Measurements from ENCODE around the gene WDR7.

Gene WDR7

DNA sequence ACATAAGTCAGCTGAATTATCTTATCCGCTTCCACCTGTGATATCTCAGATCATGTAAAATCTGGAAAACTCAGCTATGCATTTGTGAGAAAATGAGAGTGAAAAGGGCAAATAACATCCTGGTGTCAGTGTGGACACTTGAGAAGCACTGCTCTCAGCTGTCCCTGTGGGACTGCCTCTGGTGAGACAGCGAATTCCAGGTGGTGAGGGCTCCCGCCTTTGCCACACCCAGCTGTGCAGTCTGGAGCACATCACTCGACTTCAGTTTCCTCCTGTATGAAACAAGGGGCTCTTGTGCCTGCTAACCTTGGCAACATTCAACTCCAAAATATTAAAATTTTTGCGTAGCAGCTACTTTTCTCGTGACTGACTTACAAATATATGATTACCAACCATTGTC is 300.9 kb downstream of the WDR7 start:
- no peak overlapping the region for H3K9ac ChIP-seq (ENCODE audit: low read length)
- H3K4me3 ChIP-seq (ENCODE audit: low read length): no peak overlapping the region
- H3K79me2 ChIP-seq (ENCODE audit: control insufficient read depth, insufficient read depth, low read length): no peaks in the 10 kb centered on the region
- H3K4me2 ChIP-seq (ENCODE audit: low read length): no peak overlapping the region
- H3K56ac ChIP-seq (ENCODE audit: low read length): no peak overlapping the region
- peak; percentile 24 for DNase-seq
- H3K18ac ChIP-seq (ENCODE audit: low read length): no peak overlapping the region
- H2BK15ac ChIP-seq (replicated peaks; ENCODE audit: low read depth): no peak overlapping the region
- no peak overlapping the region for H2BK5ac ChIP-seq (ENCODE audit: low read length)
- no peak overlapping the region for H2BK120ac ChIP-seq (ENCODE audit: low read depth, low read length)
- peaks cover 2% of the 10 kb centered on the region for H3K27me3 ChIP-seq (ENCODE audit: insufficient read depth, low read length, poor library complexity)
- H2AK5ac ChIP-seq (ENCODE audit: low read length): no peak overlapping the region
- no peaks in the 10 kb centered on the region for H3K36me3 ChIP-seq (ENCODE audit: control insufficient read depth, insufficient read depth, low read length)
- WGBS (ENCODE audit: extremely low coverage, insufficient coverage, low lambda C conversion rate): no CpG with 5 or more reads among the region's 6 CpGs
- no peak overlapping the region for H3K4ac ChIP-seq (ENCODE audit: low read depth, low read length)
- no peak overlapping the region for H4K5ac ChIP-seq (ENCODE audit: low read length)
- no peaks in the 10 kb centered on the region for H3K79me1 ChIP-seq (ENCODE audit: low read length)
- no peak overlapping the region for H3K23ac ChIP-seq (ENCODE audit: low read length)
- H4K8ac ChIP-seq (ENCODE audit: low read depth, low read length): no peak overlapping the region
- no peaks in the 10 kb centered on the region for H3K4me1 ChIP-seq (ENCODE audit: control insufficient read depth, low read depth, low read length)
- no peak overlapping the region for H3K27ac ChIP-seq (ENCODE audit: low read depth, low read length)

DNA sequence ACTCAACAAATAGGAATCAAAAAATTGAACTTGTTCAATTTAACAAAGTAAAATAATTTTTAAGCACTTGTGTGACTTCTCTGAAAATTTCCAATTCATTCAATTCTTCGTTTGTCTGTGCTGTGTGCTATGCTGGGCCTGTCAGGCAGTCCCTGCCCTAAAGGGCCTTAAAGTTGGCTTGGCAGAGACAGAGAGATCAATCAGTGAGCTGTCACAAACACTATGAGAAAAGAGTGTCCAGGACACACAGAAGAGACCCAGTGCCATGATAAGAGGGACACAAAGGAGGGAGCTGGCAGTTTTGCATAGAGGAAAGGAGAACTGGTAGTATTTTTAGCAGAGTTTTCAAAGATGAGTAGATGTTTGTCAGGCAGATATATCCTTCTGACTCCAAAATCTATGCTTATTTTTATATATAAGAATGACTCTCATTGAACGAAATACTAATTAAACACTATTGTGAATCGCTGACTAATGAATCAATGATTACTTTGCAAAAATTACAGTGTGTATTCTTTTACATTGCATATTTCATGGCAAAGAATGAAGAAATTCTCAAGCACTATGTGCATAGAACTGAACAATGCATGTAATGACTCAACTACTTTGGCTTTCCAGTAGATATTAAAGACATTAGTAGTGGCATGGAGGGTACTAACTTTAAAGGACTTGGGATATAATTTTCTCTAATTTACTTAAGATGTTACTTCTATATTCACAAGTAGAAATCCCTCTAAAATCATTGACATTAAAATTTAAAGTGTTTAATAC is 302.5 kb downstream of the WDR7 start:
- Histone ChIP-seq H3K4me2 (ENCODE audit: low read length) (no peak overlapping the region), H4K8ac (ENCODE audit: low read depth, low read length) (no peak overlapping the region), H2AK5ac (ENCODE audit: low read length) (no peak overlapping the region), H2BK15ac (replicated peaks; ENCODE audit: low read depth) (no peak overlapping the region), H3K27ac (ENCODE audit: low read depth, low read length) (no peak overlapping the region), H3K18ac (ENCODE audit: low read length) (no peak overlapping the region), H3K79me2 (ENCODE audit: control insufficient read depth, insufficient read depth, low read length) (no peaks in the 10 kb centered on the region), H3K27me3 (ENCODE audit: insufficient read depth, low read length, poor library complexity) (peaks cover 2% of the 10 kb centered on the region), H3K56ac (ENCODE audit: low read length) (no peak overlapping the region), H3K79me1 (ENCODE audit: low read length) (no peaks in the 10 kb centered on the region), H2BK5ac (ENCODE audit: low read length) (no peak overlapping the region), H4K5ac (ENCODE audit: low read length) (no peak overlapping the region), H3K9ac (ENCODE audit: low read length) (no peak overlapping the region), H3K4ac (ENCODE audit: low read depth, low read length) (no peak overlapping the region), H3K36me3 (ENCODE audit: control insufficient read depth, insufficient read depth, low read length) (no peaks in the 10 kb centered on the region), H3K4me1 (ENCODE audit: control insufficient read depth, low read depth, low read length) (no peaks in the 10 kb centered on the region), H2BK120ac (ENCODE audit: low read depth, low read length) (no peak overlapping the region), H3K4me3 (ENCODE audit: low read length) (no peak overlapping the region), H3K23ac (ENCODE audit: low read length) (no peak overlapping the region)
- no peak for DNase-seq
- WGBS (ENCODE audit: extremely low coverage, insufficient coverage, low lambda C conversion rate): no CpG with 5 or more reads among the region's 3 CpGs

DNA sequence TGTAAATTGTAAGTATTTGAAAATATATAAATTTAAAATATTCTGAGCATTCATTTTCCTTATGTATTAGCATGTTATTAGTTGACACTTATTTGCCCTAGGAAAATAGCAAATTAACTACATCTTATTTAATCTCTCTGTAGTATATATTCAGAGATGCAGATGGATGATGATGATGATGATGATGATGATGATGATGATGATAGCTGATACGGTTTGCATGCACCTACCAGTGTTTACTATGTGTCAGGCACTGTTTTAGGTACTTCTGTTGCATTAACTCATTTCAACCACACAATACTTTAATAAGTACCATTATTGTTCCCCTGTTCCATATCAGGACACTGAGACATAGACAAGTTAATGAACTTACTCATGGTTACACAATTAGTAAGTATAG is 304.3 kb downstream of the WDR7 start:
- H3K4me1 ChIP-seq (ENCODE audit: control insufficient read depth, low read depth, low read length): no peaks in the 10 kb centered on the region
- no peak overlapping the region for H2BK120ac ChIP-seq (ENCODE audit: low read depth, low read length)
- H3K27me3 ChIP-seq (ENCODE audit: insufficient read depth, low read length, poor library complexity): peaks cover 2% of the 10 kb centered on the region
- H3K79me1 ChIP-seq (ENCODE audit: low read length): no peaks in the 10 kb centered on the region
- H3K36me3 ChIP-seq (ENCODE audit: control insufficient read depth, insufficient read depth, low read length): no peaks in the 10 kb centered on the region
- H3K27ac ChIP-seq (ENCODE audit: low read depth, low read length): no peak overlapping the region
- no peak for DNase-seq
- WGBS (ENCODE audit: extremely low coverage, insufficient coverage, low lambda C conversion rate): no CpG with 5 or more reads among the region's 1 CpG
- no peak overlapping the region for H2BK5ac ChIP-seq (ENCODE audit: low read length)
- no peak overlapping the region for H3K56ac ChIP-seq (ENCODE audit: low read length)
- H4K8ac ChIP-seq (ENCODE audit: low read depth, low read length): no peak overlapping the region
- H3K79me2 ChIP-seq (ENCODE audit: control insufficient read depth, insufficient read depth, low read length): no peaks in the 10 kb centered on the region
- H2BK15ac ChIP-seq (replicated peaks; ENCODE audit: low read depth): no peak overlapping the region
- no peak overlapping the region for H3K4me2 ChIP-seq (ENCODE audit: low read length)
- H2AK5ac ChIP-seq (ENCODE audit: low read length): no peak overlapping the region
- H3K4me3 ChIP-seq (ENCODE audit: low read length): no peak overlapping the region
- H3K4ac ChIP-seq (ENCODE audit: low read depth, low read length): no peak overlapping the region
- H3K9ac ChIP-seq (ENCODE audit: low read length): no peak overlapping the region
- no peak overlapping the region for H3K18ac ChIP-seq (ENCODE audit: low read length)
- H4K5ac ChIP-seq (ENCODE audit: low read length): no peak overlapping the region
- no peak overlapping the region for H3K23ac ChIP-seq (ENCODE audit: low read length)

DNA sequence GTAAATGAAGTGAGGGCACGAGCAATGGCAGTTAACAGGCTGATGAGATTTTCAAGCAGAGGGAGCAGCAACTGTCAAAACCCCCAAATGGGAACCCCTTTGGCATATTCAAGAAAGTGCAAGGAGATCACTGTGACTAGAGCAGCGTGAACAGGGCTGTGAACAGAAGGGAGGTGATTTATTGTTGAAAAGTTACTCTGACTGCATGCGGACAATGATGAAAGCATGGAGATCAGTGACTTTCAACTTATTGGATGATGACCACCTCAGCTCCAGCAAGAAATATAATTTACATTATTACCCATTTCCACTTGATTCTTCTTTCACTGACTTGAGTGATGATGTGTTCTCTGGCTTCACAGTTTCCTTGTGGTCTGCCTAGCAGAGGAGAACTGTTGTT is 308.0 kb downstream of the WDR7 start:
- no CpG with 5 or more reads among the region's 3 CpGs for WGBS (ENCODE audit: extremely low coverage, insufficient coverage, low lambda C conversion rate)
- H2BK15ac ChIP-seq (replicated peaks; ENCODE audit: low read depth): no peak overlapping the region
- no peak overlapping the region for H3K9ac ChIP-seq (ENCODE audit: low read length)
- DNase-seq: no peak
- H3K4me1 ChIP-seq (ENCODE audit: control insufficient read depth, low read depth, low read length): no peaks in the 10 kb centered on the region
- no peak overlapping the region for H3K56ac ChIP-seq (ENCODE audit: low read length)
- H3K4ac ChIP-seq (ENCODE audit: low read depth, low read length): no peak overlapping the region
- no peaks in the 10 kb centered on the region for H3K27me3 ChIP-seq (ENCODE audit: insufficient read depth, low read length, poor library complexity)
- no peak overlapping the region for H3K27ac ChIP-seq (ENCODE audit: low read depth, low read length)
- no peak overlapping the region for H2BK5ac ChIP-seq (ENCODE audit: low read length)
- H2BK120ac ChIP-seq (ENCODE audit: low read depth, low read length): no peak overlapping the region
- no peak overlapping the region for H3K23ac ChIP-seq (ENCODE audit: low read length)
- H3K18ac ChIP-seq (ENCODE audit: low read length): no peak overlapping the region
- H3K36me3 ChIP-seq (ENCODE audit: control insufficient read depth, insufficient read depth, low read length): no peaks in the 10 kb centered on the region
- no peak overlapping the region for H3K4me2 ChIP-seq (ENCODE audit: low read length)
- no peaks in the 10 kb centered on the region for H3K79me2 ChIP-seq (ENCODE audit: control insufficient read depth, insufficient read depth, low read length)
- H3K79me1 ChIP-seq (ENCODE audit: low read length): no peaks in the 10 kb centered on the region
- H3K4me3 ChIP-seq (ENCODE audit: low read length): no peak overlapping the region
- H4K5ac ChIP-seq (ENCODE audit: low read length): no peak overlapping the region
- H4K8ac ChIP-seq (ENCODE audit: low read depth, low read length): no peak overlapping the region
- H2AK5ac ChIP-seq (ENCODE audit: low read length): no peak overlapping the region

DNA sequence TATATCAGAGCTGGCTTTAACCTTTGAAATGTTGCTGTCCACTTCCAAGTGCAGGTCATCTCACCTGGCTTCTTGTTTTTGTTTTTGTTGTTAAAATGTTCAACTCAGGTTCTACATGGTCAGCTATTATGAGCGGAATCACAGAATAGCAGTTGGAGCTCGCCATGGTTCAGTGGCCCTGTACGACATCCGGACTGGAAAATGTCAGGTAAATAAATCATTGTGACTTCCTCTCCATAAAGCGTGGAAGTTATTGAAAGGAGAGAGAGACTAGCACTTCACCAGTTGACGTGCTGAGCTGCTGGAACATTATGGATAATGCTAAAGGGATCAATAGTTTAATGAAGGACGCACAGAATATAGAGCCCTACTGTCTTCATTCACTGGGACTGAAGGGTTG is 311.2 kb downstream of the WDR7 start:
- no peak overlapping the region for H3K9ac ChIP-seq (ENCODE audit: low read length)
- no peak overlapping the region for H3K4me2 ChIP-seq (ENCODE audit: low read length)
- no peaks in the 10 kb centered on the region for H3K79me1 ChIP-seq (ENCODE audit: low read length)
- H2BK15ac ChIP-seq (replicated peaks; ENCODE audit: low read depth): no peak overlapping the region
- H4K5ac ChIP-seq (ENCODE audit: low read length): no peak overlapping the region
- H3K4ac ChIP-seq (ENCODE audit: low read depth, low read length): no peak overlapping the region
- no peaks in the 10 kb centered on the region for H3K4me1 ChIP-seq (ENCODE audit: control insufficient read depth, low read depth, low read length)
- no peaks in the 10 kb centered on the region for H3K27me3 ChIP-seq (ENCODE audit: insufficient read depth, low read length, poor library complexity)
- no peak overlapping the region for H3K18ac ChIP-seq (ENCODE audit: low read length)
- no peak overlapping the region for H3K23ac ChIP-seq (ENCODE audit: low read length)
- no peak overlapping the region for H4K8ac ChIP-seq (ENCODE audit: low read depth, low read length)
- no CpG with 5 or more reads among the region's 7 CpGs for WGBS (ENCODE audit: extremely low coverage, insufficient coverage, low lambda C conversion rate)
- H3K27ac ChIP-seq (ENCODE audit: low read depth, low read length): no peak overlapping the region
- no peak overlapping the region for H3K4me3 ChIP-seq (ENCODE audit: low read length)
- H2BK5ac ChIP-seq (ENCODE audit: low read length): no peak overlapping the region
- no peak for DNase-seq
- no peaks in the 10 kb centered on the region for H3K79me2 ChIP-seq (ENCODE audit: control insufficient read depth, insufficient read depth, low read length)
- no peaks in the 10 kb centered on the region for H3K36me3 ChIP-seq (ENCODE audit: control insufficient read depth, insufficient read depth, low read length)
- H2AK5ac ChIP-seq (ENCODE audit: low read length): no peak overlapping the region
- H3K56ac ChIP-seq (ENCODE audit: low read length): no peak overlapping the region
- H2BK120ac ChIP-seq (ENCODE audit: low read depth, low read length): no peak overlapping the region

DNA sequence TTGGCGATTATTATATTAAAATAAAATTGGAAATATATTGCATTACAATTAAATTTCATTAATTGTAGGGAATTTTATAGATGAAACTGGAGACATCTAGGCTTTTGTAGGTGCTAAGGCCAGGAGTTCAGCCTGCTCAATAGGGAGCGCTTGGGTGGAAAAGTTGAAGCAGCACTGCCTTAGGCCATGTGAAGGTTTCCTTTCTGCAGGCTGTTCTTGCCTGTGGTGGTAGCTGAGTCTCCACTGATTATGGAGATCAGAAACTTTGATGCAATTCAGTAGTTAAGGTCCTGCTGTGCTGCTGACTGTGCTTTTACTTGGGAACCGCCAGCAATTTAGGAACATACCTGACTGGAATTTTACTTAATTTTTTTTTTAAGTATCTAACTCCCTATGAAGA is 315.9 kb downstream of the WDR7 start:
- Histone ChIP-seq H3K23ac (ENCODE audit: low read length) (no peak overlapping the region), H4K8ac (ENCODE audit: low read depth, low read length) (no peak overlapping the region), H3K79me2 (ENCODE audit: control insufficient read depth, insufficient read depth, low read length) (no peaks in the 10 kb centered on the region), H2AK5ac (ENCODE audit: low read length) (no peak overlapping the region), H3K4me2 (ENCODE audit: low read length) (no peak overlapping the region), H2BK5ac (ENCODE audit: low read length) (no peak overlapping the region), H3K4ac (ENCODE audit: low read depth, low read length) (no peak overlapping the region), H3K36me3 (ENCODE audit: control insufficient read depth, insufficient read depth, low read length) (no peaks in the 10 kb centered on the region), H3K79me1 (ENCODE audit: low read length) (no peaks in the 10 kb centered on the region), H3K18ac (ENCODE audit: low read length) (no peak overlapping the region), H3K4me1 (ENCODE audit: control insufficient read depth, low read depth, low read length) (no peaks in the 10 kb centered on the region), H2BK15ac (replicated peaks; ENCODE audit: low read depth) (no peak overlapping the region), H3K27me3 (ENCODE audit: insufficient read depth, low read length, poor library complexity) (no peaks in the 10 kb centered on the region), H3K27ac (ENCODE audit: low read depth, low read length) (no peak overlapping the region), H3K56ac (ENCODE audit: low read length) (no peak overlapping the region), H4K5ac (ENCODE audit: low read length) (no peak overlapping the region), H2BK120ac (ENCODE audit: low read depth, low read length) (no peak overlapping the region), H3K4me3 (ENCODE audit: low read length) (no peak overlapping the region), H3K9ac (ENCODE audit: low read length) (no peak overlapping the region)
- no CpG with 5 or more reads among the region's 3 CpGs for WGBS (ENCODE audit: extremely low coverage, insufficient coverage, low lambda C conversion rate)
- peak; percentile 71 for DNase-seq

Measured in mesendoderm (in vitro differentiated cells).